ENCODE data around the gene SKOR2.

The SKOR2 gene

DNA sequence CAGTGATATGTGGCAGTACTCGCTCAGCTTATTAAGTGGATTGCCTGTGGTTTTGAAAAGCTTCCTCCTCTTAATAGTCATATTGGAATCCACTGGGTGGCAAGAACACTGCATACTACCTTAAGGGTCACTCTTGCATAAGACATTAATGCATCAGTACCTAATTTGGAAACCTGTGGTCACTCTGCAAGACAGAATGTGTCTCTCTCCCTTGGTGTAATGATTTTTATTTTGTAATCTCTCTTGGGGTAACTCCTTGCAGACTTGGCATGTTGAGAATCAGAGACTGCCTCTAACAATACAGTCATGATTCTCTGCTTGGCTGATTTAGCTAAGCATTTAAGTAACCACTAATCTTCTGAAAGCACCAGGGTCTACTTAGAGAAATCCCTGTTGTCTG lies 42.3 kb downstream of the SKOR2 start:
- Histone ChIP-seq H3K18ac (ENCODE audit: low read length) (no peak overlapping the region), H3K4me1 (ENCODE audit: control insufficient read depth in 1 of 2, insufficient read depth in 2 of 2, low read length in 2 of 2) (peaks cover 0 to 4% of the 10 kb centered on the region in 2 experiments), H3K4me3 (ENCODE audit: low read depth, low read length) (no peak overlapping the region), H2BK12ac (ENCODE audit: low read length) (no peak overlapping the region), H3K14ac (ENCODE audit: low read length) (no peak overlapping the region), H3K36me3 (ENCODE audit: control insufficient read depth in 1 of 2, insufficient read depth in 2 of 2, low read length in 2 of 2) (no peaks in the 10 kb centered on the region), H3K79me2 (ENCODE audit: control insufficient read depth, insufficient read depth, low read length, poor library complexity) (no peaks in the 10 kb centered on the region), H4K91ac (ENCODE audit: low read depth, low read length) (no peak overlapping the region), H3K27me3 (ENCODE audit: insufficient read depth, low read length) (no peaks in the 10 kb centered on the region), H4K12ac (ENCODE audit: low read depth, low read length) (no peak overlapping the region), H3K23ac (ENCODE audit: low read length) (no peak overlapping the region), H3K9me3 (ENCODE audit: insufficient read depth, low read depth, low read length) (no peaks in the 10 kb centered on the region), H2BK5ac (ENCODE audit: low read depth, low read length, poor library complexity) (no peak overlapping the region), H4K8ac (ENCODE audit: low read depth, low read length) (no peak overlapping the region), H3K4me2 (ENCODE audit: low read length) (no peak overlapping the region), H3K4ac (ENCODE audit: low read depth, low read length) (no peak overlapping the region), H2BK120ac (ENCODE audit: insufficient read depth, low read length, poor library complexity) (no peak overlapping the region), H3K9ac (ENCODE audit: low read length) (no peak overlapping the region), H3K27ac (ENCODE audit: low read depth, low read length) (no peak overlapping the region), H3K79me1 (ENCODE audit: low read length) (no peaks in the 10 kb centered on the region), H2AK5ac (ENCODE audit: low read length) (no peak overlapping the region), H2AFZ (ENCODE audit: insufficient read depth, low read length, poor library complexity) (no peak overlapping the region)
- DNase-seq = no peak
- WGBS (ENCODE audit: extremely low coverage, insufficient coverage, insufficient read length) = no CpG with 5 or more reads among the region's 1 CpG

GRCh38 chr18:47206945-47207637 lies 44.4 kb downstream of the SKOR2 start:
- Histone ChIP-seq H3K4ac (ENCODE audit: low read depth, low read length) (no peak overlapping the region), H3K79me1 (ENCODE audit: low read length) (no peaks in the 10 kb centered on the region), H4K12ac (ENCODE audit: low read depth, low read length) (no peak overlapping the region), H3K18ac (ENCODE audit: low read length) (no peak overlapping the region), H3K9ac (ENCODE audit: low read length) (no peak overlapping the region), H3K4me1 (ENCODE audit: control insufficient read depth in 1 of 2, insufficient read depth in 2 of 2, low read length in 2 of 2) (peaks cover 0 to 4% of the 10 kb centered on the region in 2 experiments), H3K23ac (ENCODE audit: low read length) (no peak overlapping the region), H3K4me2 (ENCODE audit: low read length) (no peak overlapping the region), H3K27ac (ENCODE audit: low read depth, low read length) (no peak overlapping the region), H2AK5ac (ENCODE audit: low read length) (no peak overlapping the region), H3K9me3 (ENCODE audit: insufficient read depth, low read depth, low read length) (no peaks in the 10 kb centered on the region), H3K79me2 (ENCODE audit: control insufficient read depth, insufficient read depth, low read length, poor library complexity) (no peaks in the 10 kb centered on the region), H3K36me3 (ENCODE audit: control insufficient read depth in 1 of 2, insufficient read depth in 2 of 2, low read length in 2 of 2) (no peaks in the 10 kb centered on the region), H3K4me3 (ENCODE audit: low read depth, low read length) (no peak overlapping the region), H3K14ac (ENCODE audit: low read length) (no peak overlapping the region), H3K27me3 (ENCODE audit: insufficient read depth, low read length) (no peaks in the 10 kb centered on the region), H4K91ac (ENCODE audit: low read depth, low read length) (no peak overlapping the region), H2BK120ac (ENCODE audit: insufficient read depth, low read length, poor library complexity) (no peak overlapping the region), H2BK12ac (ENCODE audit: low read length) (no peak overlapping the region), H2AFZ (ENCODE audit: insufficient read depth, low read length, poor library complexity) (no peak overlapping the region), H2BK5ac (ENCODE audit: low read depth, low read length, poor library complexity) (no peak overlapping the region), H4K8ac (ENCODE audit: low read depth, low read length) (no peak overlapping the region)
- no peak for DNase-seq
- no CpG with 5 or more reads among the region's 2 CpGs for WGBS (ENCODE audit: extremely low coverage, insufficient coverage, insufficient read length)

DNA sequence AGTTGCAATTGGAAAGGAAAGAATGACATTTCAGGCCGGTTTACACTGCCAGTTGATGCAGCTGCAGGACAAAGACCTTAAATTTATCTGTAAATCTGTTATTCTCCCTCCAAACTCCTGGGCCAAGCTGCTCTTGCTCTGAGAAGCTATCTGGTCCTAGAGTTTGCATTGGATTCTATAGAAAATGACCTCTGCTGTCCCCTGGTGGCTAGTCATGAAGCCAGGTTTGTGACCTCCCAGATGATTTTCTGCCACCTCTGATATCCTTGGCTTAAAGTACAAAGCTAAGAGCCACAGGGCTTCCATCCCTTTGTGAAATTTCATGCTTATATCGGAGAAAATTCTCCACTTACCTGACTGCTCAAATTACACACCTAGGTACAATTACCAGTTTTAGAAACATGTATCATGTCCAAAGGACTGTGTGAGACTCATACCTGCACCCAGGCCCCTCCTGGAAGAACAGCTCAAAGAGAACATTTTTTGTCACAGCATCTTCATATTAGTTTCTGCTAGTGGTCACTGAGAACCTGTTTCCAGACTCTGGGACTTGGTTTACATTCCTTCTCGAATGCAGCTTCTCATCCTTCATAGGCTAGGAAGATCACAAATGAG lies 46.4 kb downstream of the SKOR2 start:
- H3K27me3 ChIP-seq (ENCODE audit: insufficient read depth, low read length) = no peaks in the 10 kb centered on the region
- no peaks in the 10 kb centered on the region for H3K79me1 ChIP-seq (ENCODE audit: low read length)
- no peak overlapping the region for H4K91ac ChIP-seq (ENCODE audit: low read depth, low read length)
- H2BK12ac ChIP-seq (ENCODE audit: low read length) = no peak overlapping the region
- no peak overlapping the region for H2AFZ ChIP-seq (ENCODE audit: insufficient read depth, low read length, poor library complexity)
- no peak overlapping the region for H3K18ac ChIP-seq (ENCODE audit: low read length)
- H3K4me3 ChIP-seq (ENCODE audit: low read depth, low read length) = no peak overlapping the region
- H4K8ac ChIP-seq (ENCODE audit: low read depth, low read length) = no peak overlapping the region
- no peak overlapping the region for H4K12ac ChIP-seq (ENCODE audit: low read depth, low read length)
- H3K9me3 ChIP-seq (ENCODE audit: insufficient read depth, low read depth, low read length) = no peaks in the 10 kb centered on the region
- no peak overlapping the region for H2BK120ac ChIP-seq (ENCODE audit: insufficient read depth, low read length, poor library complexity)
- no CpG with 5 or more reads among the region's 3 CpGs for WGBS (ENCODE audit: extremely low coverage, insufficient coverage, insufficient read length)
- H3K27ac ChIP-seq (ENCODE audit: low read depth, low read length) = no peak overlapping the region
- H3K4me2 ChIP-seq (ENCODE audit: low read length) = no peak overlapping the region
- no peaks in the 10 kb centered on the region for H3K79me2 ChIP-seq (ENCODE audit: control insufficient read depth, insufficient read depth, low read length, poor library complexity)
- DNase-seq = peak; percentile 52 to 80
- H3K23ac ChIP-seq (ENCODE audit: low read length) = no peak overlapping the region
- H3K14ac ChIP-seq (ENCODE audit: low read length) = no peak overlapping the region
- no peak overlapping the region for H2BK5ac ChIP-seq (ENCODE audit: low read depth, low read length, poor library complexity)
- H2AK5ac ChIP-seq (ENCODE audit: low read length) = no peak overlapping the region
- H3K9ac ChIP-seq (ENCODE audit: low read length) = no peak overlapping the region
- H3K4ac ChIP-seq (ENCODE audit: low read depth, low read length) = no peak overlapping the region
- no peaks in the 10 kb centered on the region for H3K36me3 ChIP-seq (ENCODE audit: control insufficient read depth in 1 of 2, insufficient read depth in 2 of 2, low read length in 2 of 2)
- H3K4me1 ChIP-seq (ENCODE audit: control insufficient read depth in 1 of 2, insufficient read depth in 2 of 2, low read length in 2 of 2) = peaks cover 0 to 4% of the 10 kb centered on the region in 2 experiments

DNA sequence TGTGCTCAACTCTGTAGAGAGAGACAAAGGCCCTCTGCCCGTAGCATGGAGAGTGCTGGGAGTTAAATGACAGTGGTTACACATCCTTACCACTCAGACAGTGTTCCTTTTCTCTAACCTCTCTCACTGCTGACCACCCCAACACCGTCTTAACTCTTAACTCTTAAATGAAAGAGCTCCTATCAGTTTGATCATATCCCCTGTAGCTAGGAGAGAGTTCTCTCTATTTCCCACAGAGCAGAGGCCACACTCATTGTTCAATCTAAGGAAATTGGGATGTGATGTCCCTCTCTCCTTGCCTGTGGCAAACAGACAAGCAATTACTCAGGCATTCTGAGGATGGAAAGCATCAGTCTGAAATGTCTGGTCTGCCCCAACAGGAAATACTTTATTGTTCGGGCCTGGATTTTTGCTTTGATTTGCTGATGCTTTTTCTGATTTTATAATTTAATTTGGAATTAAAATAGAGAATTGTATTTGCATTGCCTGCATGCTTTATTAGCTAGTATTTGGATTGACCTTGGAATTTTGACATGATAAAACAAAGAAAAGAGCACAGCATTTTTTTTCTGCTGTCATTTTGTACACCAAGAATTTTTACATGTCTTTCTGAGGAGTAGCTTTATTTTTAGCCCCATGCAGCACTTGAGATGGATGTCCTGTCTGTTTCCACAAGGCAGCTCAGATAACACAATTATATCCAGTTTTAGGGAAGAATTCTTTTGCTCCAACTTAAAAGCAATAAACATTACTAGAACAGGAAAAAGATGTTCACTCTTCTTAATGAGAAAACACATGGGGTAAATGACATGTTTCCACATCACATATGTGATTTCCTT lies 47.6 kb downstream of the SKOR2 start:
- peak in 1 of 2 donors; percentile 22 for DNase-seq
- H3K27me3 ChIP-seq (ENCODE audit: insufficient read depth, low read length) = no peaks in the 10 kb centered on the region
- WGBS (ENCODE audit: extremely low coverage, insufficient coverage, insufficient read length) = no CpG with 5 or more reads among the region's 3 CpGs
- H2BK120ac ChIP-seq (ENCODE audit: insufficient read depth, low read length, poor library complexity) = no peak overlapping the region
- no peak overlapping the region for H3K4me3 ChIP-seq (ENCODE audit: low read depth, low read length)
- no peaks in the 10 kb centered on the region for H3K79me2 ChIP-seq (ENCODE audit: control insufficient read depth, insufficient read depth, low read length, poor library complexity)
- no peak overlapping the region for H3K4ac ChIP-seq (ENCODE audit: low read depth, low read length)
- no peak overlapping the region for H4K8ac ChIP-seq (ENCODE audit: low read depth, low read length)
- no peak overlapping the region for H2BK5ac ChIP-seq (ENCODE audit: low read depth, low read length, poor library complexity)
- no peak overlapping the region for H2AK5ac ChIP-seq (ENCODE audit: low read length)
- H2BK12ac ChIP-seq (ENCODE audit: low read length) = no peak overlapping the region
- no peak overlapping the region for H3K23ac ChIP-seq (ENCODE audit: low read length)
- no peak overlapping the region for H4K91ac ChIP-seq (ENCODE audit: low read depth, low read length)
- no peak overlapping the region for H4K12ac ChIP-seq (ENCODE audit: low read depth, low read length)
- H3K14ac ChIP-seq (ENCODE audit: low read length) = no peak overlapping the region
- H3K36me3 ChIP-seq (ENCODE audit: control insufficient read depth in 1 of 2, insufficient read depth in 2 of 2, low read length in 2 of 2) = no peaks in the 10 kb centered on the region
- H3K9me3 ChIP-seq (ENCODE audit: insufficient read depth, low read depth, low read length) = no peaks in the 10 kb centered on the region
- H3K4me2 ChIP-seq (ENCODE audit: low read length) = no peak overlapping the region
- no peak overlapping the region for H3K18ac ChIP-seq (ENCODE audit: low read length)
- no peak overlapping the region for H3K9ac ChIP-seq (ENCODE audit: low read length)
- H3K4me1 ChIP-seq (ENCODE audit: control insufficient read depth in 1 of 2, insufficient read depth in 2 of 2, low read length in 2 of 2) = peaks cover 0 to 4% of the 10 kb centered on the region in 2 experiments
- H3K79me1 ChIP-seq (ENCODE audit: low read length) = no peaks in the 10 kb centered on the region
- H3K27ac ChIP-seq (ENCODE audit: low read depth, low read length) = peak overlapping the region; percentile 60
- no peak overlapping the region for H2AFZ ChIP-seq (ENCODE audit: insufficient read depth, low read length, poor library complexity)

All from trophoblast cell (in vitro differentiated cells and primary cell).